ENCODE measurements around the gene POLR3A. TPM values are rescaled to one million over a fixed set of nuclear protein-coding genes. Genes with fewer than 3 reads are reported as not detected.

POLR3A gene
- total RNA-seq, 1 donor, result 11.9 TPM

- Histone ChIP-seq H2AFZ (ENCODE audit: low read length) (no peak overlapping the region), H3K4me2 (ENCODE audit: insufficient read depth, low read length) (no peak overlapping the region), H3K9me3 (ENCODE audit: low read depth, low read length) (no peaks in the 10 kb centered on the region), H3K4me1 (ENCODE audit: insufficient read depth, low read length) (peaks cover 23% of the 10 kb centered on the region), H3K36me3 (ENCODE audit: insufficient read depth, low read length) (no peaks in the 10 kb centered on the region), H3K4me3 (ENCODE audit: insufficient read depth, low read length) (no peak overlapping the region), H3K27ac (ENCODE audit: low read depth, low read length) (no peak overlapping the region), H3K27me3 (ENCODE audit: insufficient read depth, low read length) (no peaks in the 10 kb centered on the region), H3K79me2 (ENCODE audit: insufficient read depth, low read length) (no peaks in the 10 kb centered on the region), H4K20me1 (ENCODE audit: insufficient read depth, low read length) (no peaks in the 10 kb centered on the region)
- DNase-seq (ENCODE audit: insufficient read length, low spot score, missing footprints), result no peak
- TF ChIP-seq CTCF (IDR thresholded peaks at IDR 0.05; ENCODE audit: extremely low read depth, low read depth, low read length), result no peak
Observed at GRCh38 chr10:77969114-77969513, 60.2 kb downstream of the POLR3A start.

- no peak for DNase-seq (ENCODE audit: insufficient read length, low spot score, missing footprints)
- no peaks in the 10 kb centered on the region for H3K9me3 ChIP-seq (ENCODE audit: low read depth, low read length)
- no peaks in the 10 kb centered on the region for H3K36me3 ChIP-seq (ENCODE audit: insufficient read depth, low read length)
- H3K79me2 ChIP-seq (ENCODE audit: insufficient read depth, low read length), result no peaks in the 10 kb centered on the region
- H3K4me2 ChIP-seq (ENCODE audit: insufficient read depth, low read length), result no peak overlapping the region
- H2AFZ ChIP-seq (ENCODE audit: low read length), result no peak overlapping the region
- peaks cover 23% of the 10 kb centered on the region for H3K4me1 ChIP-seq (ENCODE audit: insufficient read depth, low read length)
- no peaks in the 10 kb centered on the region for H3K27me3 ChIP-seq (ENCODE audit: insufficient read depth, low read length)
- TF ChIP-seq CTCF (IDR thresholded peaks at IDR 0.05; ENCODE audit: extremely low read depth, low read depth, low read length), result no peak
- H3K4me3 ChIP-seq (ENCODE audit: insufficient read depth, low read length), result no peak overlapping the region
- no peaks in the 10 kb centered on the region for H4K20me1 ChIP-seq (ENCODE audit: insufficient read depth, low read length)
- no peak overlapping the region for H3K27ac ChIP-seq (ENCODE audit: low read depth, low read length)
Observed at GRCh38 chr10:77967611-77968022, 61.7 kb downstream of the POLR3A start.

- Histone ChIP-seq H3K4me3 (ENCODE audit: insufficient read depth, low read length) (no peak overlapping the region), H3K36me3 (ENCODE audit: insufficient read depth, low read length) (no peaks in the 10 kb centered on the region), H3K79me2 (ENCODE audit: insufficient read depth, low read length) (no peaks in the 10 kb centered on the region), H3K4me2 (ENCODE audit: insufficient read depth, low read length) (peak overlapping the region; percentile 40), H2AFZ (ENCODE audit: low read length) (peak overlapping the region; percentile 42), H3K27me3 (ENCODE audit: insufficient read depth, low read length) (no peaks in the 10 kb centered on the region), H4K20me1 (ENCODE audit: insufficient read depth, low read length) (no peaks in the 10 kb centered on the region), H3K9me3 (ENCODE audit: low read depth, low read length) (no peaks in the 10 kb centered on the region), H3K27ac (ENCODE audit: low read depth, low read length) (peak overlapping the region; percentile 56), H3K4me1 (ENCODE audit: insufficient read depth, low read length) (peaks cover 11% of the 10 kb centered on the region)
- peak; percentile 21 for TF ChIP-seq CTCF (IDR thresholded peaks at IDR 0.05; ENCODE audit: extremely low read depth, low read depth, low read length)
- no peak for DNase-seq (ENCODE audit: insufficient read length, low spot score, missing footprints)
Observed at GRCh38 chr10:77965294-77965693, 64.0 kb downstream of the POLR3A start.

GRCh38 chr10:77964811-77965210 lies 64.5 kb downstream of the POLR3A start:
- Histone ChIP-seq H3K27me3 (ENCODE audit: insufficient read depth, low read length) (no peaks in the 10 kb centered on the region), H2AFZ (ENCODE audit: low read length) (no peak overlapping the region), H3K36me3 (ENCODE audit: insufficient read depth, low read length) (no peaks in the 10 kb centered on the region), H3K79me2 (ENCODE audit: insufficient read depth, low read length) (no peaks in the 10 kb centered on the region), H3K4me1 (ENCODE audit: insufficient read depth, low read length) (peaks cover 11% of the 10 kb centered on the region), H3K27ac (ENCODE audit: low read depth, low read length) (peak overlapping the region; percentile 21), H3K4me2 (ENCODE audit: insufficient read depth, low read length) (peak overlapping the region; percentile 40), H3K9me3 (ENCODE audit: low read depth, low read length) (no peaks in the 10 kb centered on the region), H3K4me3 (ENCODE audit: insufficient read depth, low read length) (no peak overlapping the region), H4K20me1 (ENCODE audit: insufficient read depth, low read length) (no peaks in the 10 kb centered on the region)
- no peak for TF ChIP-seq CTCF (IDR thresholded peaks at IDR 0.05; ENCODE audit: extremely low read depth, low read depth, low read length)
- DNase-seq (ENCODE audit: insufficient read length, low spot score, missing footprints), result no peak

Data from osteoblast (primary cell).